Measurements from ENCODE around the gene SLC29A4.
"Not testable (repeated sequence)": the region's sequence is repeated elsewhere in the genome, so short reads cannot be mapped to it uniquely, and the experiment has no call there.

Gene SLC29A4

DNA sequence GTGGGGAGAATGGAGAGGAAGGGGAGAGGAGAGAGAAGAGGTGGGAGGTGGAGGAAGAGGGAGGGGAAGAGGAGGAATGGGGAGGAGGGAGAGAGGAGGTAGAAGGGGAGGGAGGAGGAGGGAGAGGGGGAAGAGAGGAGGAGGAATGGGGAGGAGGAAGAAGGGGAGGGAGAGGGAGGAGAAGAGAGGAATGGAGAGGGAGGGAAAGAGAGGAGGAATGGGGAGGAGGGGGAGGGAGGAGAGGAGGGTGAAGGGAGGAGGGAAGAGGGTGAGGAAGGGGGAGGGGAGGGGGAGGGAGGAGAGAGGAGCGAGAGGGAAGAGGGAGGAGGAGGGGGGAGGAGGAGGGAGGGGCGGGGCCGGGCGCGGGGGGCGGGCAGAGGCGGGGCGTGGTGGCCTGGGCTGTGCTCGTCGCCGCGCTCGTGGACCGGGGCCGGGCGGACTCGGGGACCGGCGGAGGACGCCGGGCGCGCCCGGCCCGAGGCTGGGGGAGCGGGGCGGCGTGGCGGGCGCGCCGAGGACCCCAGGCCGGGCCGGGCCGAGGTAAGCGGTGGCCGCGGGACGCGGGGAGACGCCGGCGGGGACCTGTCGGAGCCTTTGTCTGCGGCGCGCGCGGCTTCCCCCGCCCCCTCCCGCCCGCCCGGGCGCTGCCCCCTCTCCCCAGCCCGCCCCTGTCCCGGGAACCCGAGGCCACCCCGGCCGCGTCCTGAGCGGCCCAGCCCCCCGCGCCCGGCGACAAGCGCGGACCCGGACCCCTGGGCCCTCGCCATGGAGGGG, at the start of gene SLC29A4:
Gene SLC29A4, plus strand, starts transcription at position 401 of the 774 bp plus-strand sequence. CDS start 4,874 bp downstream, outside the sequence.
- DNase-seq: no peak

DNA sequence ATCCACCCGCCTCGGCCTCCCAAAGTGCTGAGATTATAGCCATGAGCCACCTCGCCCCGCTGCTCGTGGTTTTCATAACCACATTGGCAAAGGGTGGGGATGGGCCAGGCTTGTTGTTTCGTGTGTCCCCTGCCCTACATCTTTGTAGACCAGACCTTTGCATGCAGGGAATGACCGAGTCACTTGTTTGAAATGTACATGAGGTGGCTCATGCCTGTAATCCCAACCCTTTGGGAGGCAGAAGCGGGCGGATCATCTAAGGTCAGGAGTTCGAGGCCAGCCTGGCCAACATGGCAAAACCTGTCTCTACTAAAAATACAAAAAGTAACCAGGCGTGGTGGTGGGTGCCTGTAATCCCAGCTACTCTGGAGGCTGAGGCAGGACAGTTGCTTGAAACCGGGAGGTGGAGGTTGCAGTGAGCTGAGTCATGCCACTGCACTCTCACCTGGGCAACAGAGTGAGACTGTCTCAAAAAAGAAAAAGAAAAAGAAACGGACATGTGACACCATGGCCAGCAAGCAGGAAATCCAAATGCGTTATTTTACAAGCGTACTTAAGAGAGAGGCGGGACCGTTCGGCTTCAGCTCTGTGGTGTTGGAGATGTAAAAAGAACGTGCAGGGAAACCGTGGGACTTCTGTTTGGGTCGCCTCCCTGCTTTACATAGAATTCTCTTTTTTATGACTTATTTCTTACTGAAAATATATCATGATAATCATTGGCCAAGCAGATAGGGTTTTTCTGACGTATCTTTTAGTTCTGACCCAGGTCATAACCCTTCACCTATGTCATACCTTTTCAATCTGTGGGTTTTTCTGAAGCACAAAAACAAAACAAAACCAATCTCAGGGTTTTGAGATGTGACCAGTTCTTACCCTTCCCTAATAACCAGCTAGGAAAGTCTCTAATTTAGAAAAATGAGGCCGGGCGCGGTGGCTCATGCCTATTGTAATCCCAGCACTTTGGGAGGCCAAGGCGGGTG, 47.6 kb upstream of the SLC29A4 start:
- no peak for DNase-seq

DNA sequence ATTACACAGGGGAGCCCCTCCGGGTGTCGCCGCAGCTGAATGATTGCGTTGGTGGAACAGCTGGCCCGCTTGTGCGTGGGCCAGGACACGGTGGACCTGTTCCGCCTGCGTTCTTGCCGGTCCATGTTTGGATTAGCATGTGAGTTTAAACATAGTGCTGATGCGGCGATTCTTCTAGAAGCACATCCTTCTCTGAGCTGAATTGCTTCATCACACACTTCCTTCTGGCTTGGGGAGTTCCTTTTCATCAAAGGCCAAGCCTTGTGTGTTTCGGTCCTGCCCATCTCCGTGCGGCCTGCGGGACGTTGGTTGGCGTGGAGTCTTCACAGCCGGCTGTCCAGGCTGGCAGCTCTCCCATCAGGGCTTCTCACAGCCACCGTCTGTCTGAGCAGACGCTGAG, 45.5 kb upstream of the SLC29A4 start:
- DNase-seq: peak in 1 of 2 experiments; percentile 24

- no peak for DNase-seq
Measured at GRCh38 chr7:5238500-5238899, 44.2 kb upstream of the SLC29A4 start.

DNA sequence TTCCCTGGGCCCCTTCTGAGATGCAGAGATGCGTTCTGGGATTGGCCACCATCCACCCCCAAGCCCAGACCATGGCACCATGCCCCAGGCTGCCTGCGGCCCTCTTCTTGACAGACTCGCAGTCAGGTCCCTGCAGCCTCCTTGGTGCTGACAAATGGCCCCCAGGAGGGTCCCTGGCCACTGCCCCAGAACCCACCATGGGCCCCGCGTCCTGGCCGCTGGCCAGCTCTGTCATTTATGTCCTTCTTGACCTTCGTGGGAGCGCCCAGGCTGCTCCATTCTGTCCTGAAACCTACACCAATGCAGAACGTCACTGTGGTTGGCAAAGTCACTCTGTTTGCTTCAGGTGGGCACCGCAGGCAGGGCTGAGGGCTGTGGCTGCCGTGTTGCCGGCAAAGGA, 39.5 kb upstream of the SLC29A4 start:
- no peak for DNase-seq

DNA sequence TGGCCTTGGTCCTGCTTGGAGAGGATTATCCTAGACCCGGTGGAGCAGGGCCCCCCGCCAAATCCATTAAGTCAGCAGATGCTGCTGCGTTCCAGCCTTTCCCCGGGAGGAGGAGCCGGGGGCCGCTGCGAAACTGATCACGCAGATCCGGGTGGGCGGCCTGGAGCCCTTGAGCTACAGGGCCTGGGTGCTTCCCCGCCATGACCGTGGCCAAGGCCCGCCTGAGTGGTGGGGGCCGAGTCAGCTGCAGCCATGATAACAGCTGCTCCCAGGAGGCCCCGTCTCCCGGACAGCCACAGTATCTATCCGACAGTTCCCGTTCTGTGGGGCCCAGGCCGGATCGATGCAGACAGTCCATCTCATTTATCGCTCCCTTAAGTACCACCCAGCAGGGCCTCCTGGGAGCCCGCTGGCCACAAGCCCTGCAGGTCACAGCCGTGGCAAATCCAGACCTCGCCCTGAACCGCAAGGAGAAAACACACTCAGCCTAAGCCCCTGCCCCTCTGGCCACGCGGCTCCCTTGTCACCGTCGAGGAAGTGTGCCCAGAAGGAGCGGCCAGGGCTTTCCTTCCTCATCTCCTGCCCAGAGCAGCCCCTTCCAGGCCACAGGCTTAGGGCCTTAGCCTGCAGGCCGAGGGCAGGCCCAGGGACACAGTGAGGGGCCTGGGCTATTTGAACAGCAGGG, 34.4 kb upstream of the SLC29A4 start:
- DNase-seq: no peak

- not testable (repeated sequence) for DNase-seq
Measured at GRCh38 chr7:5250787-5251186, 32.0 kb upstream of the SLC29A4 start.

- DNase-seq: not testable (repeated sequence)
Measured at GRCh38 chr7:5253529-5253928, 29.2 kb upstream of the SLC29A4 start.

DNA sequence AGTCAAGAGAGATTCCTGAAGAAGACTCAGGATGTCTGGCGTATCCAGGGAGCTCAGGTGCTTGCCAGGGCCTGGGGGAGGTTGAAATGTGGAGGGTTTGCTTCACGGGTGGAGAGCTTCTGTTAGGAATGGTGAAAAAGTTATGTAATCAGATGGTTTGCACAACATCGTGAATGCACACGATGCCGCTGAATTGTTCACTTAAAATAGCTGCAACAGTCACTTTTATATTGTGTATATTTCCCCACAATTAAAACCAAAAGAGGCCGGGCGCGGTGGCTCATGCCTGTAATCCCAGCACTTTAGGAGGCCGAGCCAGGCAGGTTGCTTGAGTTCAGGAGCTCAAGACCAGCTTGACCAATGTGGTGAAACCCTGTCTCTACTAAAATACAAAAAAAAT, 28.4 kb upstream of the SLC29A4 start:
- DNase-seq: not testable (repeated sequence)

- no peak for DNase-seq
Measured at GRCh38 chr7:5255832-5256231, 26.9 kb upstream of the SLC29A4 start.

DNA sequence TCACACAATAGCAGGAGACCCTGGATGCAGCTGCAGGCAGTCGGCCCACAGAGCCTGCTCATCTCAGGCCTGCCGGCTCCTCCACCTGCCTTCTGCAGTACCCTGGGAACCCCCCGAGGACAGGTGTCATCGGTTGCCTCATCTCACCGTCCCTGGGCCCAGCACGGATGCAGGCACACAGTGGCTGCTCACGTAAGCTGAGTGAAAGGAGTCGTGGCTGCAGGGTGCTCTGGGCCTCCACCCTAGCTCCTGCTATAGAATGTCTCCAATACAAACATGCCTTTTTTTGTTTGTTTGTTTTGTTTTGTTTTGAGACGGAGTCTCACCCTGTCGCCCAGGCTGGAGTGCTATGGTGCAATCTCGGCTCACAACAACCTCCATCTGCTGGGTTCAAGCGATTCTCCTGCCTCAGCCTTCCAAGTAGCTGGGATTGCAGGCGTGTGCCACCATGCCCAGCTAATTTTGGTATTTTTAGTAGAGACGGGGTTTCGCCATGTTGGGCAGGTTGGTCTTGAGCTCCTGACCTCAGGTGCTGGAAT, 22.1 kb upstream of the SLC29A4 start:
- not testable (repeated sequence) for DNase-seq

DNA sequence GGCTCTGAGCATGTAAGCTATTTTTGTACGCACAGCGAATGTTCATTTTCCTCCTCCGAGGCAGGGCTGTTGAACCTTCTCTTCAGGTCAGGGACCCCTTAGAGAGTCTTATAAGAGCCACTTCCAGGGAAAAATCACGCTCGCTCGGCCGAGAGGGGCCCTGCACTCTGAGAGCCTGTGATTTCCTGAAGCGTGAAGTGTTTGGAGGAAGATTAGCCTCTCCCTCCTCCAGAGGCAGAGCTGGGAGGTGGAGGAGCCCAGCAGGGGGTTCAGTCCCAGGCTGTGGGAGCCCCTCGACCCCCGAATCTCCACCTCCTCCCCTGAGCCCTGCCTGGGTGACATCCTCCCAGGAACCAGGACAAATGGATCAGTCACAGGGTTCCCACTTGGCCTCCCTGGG, 19.7 kb upstream of the SLC29A4 start:
- not testable (repeated sequence) for DNase-seq

- no peak for DNase-seq
Measured at GRCh38 chr7:5265320-5266190, 17.2 kb upstream of the SLC29A4 start.

- DNase-seq: no peak
Measured at GRCh38 chr7:5266191-5267028, 16.3 kb upstream of the SLC29A4 start.

DNA sequence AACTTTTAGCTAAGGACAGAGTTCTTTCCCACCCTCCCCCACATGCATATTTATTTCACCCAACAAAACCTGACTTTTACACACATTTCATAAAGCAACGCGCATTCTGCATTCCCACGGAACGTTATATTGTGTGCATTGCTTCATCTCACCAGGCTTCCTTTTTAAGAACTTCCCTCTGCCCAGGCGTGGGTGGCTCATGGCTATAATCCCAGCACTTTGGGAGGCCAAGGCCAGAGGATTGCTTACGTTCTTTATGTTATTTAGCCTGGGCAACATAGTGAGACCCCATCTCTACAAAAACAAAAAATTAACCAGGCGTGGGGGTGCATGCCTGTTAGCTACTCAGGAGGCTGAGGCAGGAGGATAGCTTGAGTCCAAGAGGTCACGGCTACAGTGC, 14.9 kb upstream of the SLC29A4 start:
- DNase-seq: not testable (repeated sequence)

GRCh38 chr7:5269992-5270657, 12.6 kb upstream of the SLC29A4 start:
- not testable (repeated sequence) for DNase-seq

- no peak for DNase-seq
Measured at GRCh38 chr7:5270788-5271187, 12.0 kb upstream of the SLC29A4 start.

DNA sequence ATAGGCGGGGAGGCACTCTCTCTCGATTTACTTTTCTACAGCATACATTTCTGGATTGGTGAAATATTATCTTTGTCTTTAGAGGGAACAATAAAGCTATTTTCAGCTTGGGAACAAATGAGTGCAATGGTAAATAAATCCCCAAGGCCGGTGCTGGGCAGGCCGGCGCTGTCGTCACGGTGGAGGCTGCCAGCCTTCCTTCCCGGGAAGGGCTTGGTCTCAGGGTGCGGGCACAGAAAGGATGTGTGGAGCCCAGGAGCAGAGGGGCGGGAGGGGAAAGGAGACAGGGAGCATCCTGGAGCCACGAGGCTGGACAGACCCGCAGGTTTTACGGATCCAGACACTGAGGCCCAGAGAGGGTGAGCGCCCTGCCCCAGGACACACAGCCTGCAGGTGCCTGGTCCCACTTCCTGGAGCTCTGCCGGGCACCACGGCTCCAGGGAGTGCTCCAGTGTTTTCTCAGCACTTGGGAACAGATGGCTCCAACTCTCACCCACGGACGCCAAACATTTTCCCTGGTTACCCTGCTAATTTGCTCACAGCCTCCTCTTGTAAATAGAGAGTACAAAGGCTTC, 8.8 kb upstream of the SLC29A4 start:
- not testable (repeated sequence) for DNase-seq

- DNase-seq: no peak
Measured at GRCh38 chr7:5274441-5274840, 8.3 kb upstream of the SLC29A4 start.

DNA sequence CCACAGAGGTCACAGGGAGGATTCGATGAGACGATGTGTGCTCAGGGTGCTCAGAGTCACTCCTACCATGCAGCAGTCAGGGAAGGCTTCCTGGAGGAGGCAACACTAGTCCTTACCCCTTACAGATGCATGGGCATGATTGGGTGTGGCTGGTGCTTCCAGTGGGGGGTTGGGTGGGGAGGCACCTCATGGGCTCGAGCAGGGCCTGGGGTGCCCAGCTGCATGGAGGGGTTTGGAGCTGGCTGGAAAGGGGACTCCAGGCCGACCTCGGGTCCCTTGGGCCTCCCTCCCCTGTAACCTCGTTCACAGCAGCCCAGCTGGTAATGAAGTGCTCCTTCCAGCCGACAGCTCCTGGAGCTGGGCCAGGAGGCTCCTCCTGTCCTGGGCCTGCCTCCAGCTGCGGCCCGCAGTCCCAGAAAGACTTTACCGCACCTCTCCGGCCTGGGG, 7.7 kb upstream of the SLC29A4 start:
- DNase-seq: not testable (repeated sequence)

All from cerebellar nuclear complex (tissue), 1 donor.